ENCODE results near the gene NAA10. TPM values are rescaled to one million over a fixed set of nuclear protein-coding genes. Genes with fewer than 3 reads are reported as not detected.

NAA10 gene
- total RNA-seq, 4 donors from 2014 or later, result 29.9 to 57.2 (median 47.4) TPM

GRCh38 chrX:153967536-153968224, 32.8 kb upstream of the NAA10 start:
- no peak overlapping the region for H3K4me3 ChIP-seq
- intact Hi-C loops (cut with DNase I; ENCODE audit: low total_unique reads) (no loop called here), in situ Hi-C loops (cut with MboI; ENCODE audit: low pct_ligation_motif_present in 1 of 4, low pct_unique_long_range_greater_than_20kb in 1 of 4, low sequenced_read_pairs in 3 of 4) (loop anchor here in 2 of 4 donors (25.0 kb wide), 2 partner anchors 205 to 570 kb away; partner anchors contain the start of genes G6PD (in 1 of the 2), IKBKG (in 1 of the 2) and PLXNB3 (in 1 of the 2))
- H3K4me1 ChIP-seq, result peaks cover 11 to 42% (median 33%) of the 10 kb centered on the region in 4 donors
- H3K9me3 ChIP-seq, result no peaks in the 10 kb centered on the region
- no peaks in the 10 kb centered on the region for H3K36me3 ChIP-seq
- 73% methylated on average over 16 of the region's 16 CpGs; no CpG with 5 or more reads in 1 of the 2 donors for WGBS, 2 donors (ENCODE audit: low coverage in 1 of 2)
- no peaks in the 10 kb centered on the region for H3K27me3 ChIP-seq
- no peak for TF ChIP-seq CTCF (IDR thresholded peaks at IDR 0.05)
- TF ChIP-seq POLR2AphosphoS5 (IDR thresholded peaks at IDR 0.05), result no peak
- no peak for DNase-seq
- peak overlapping the region; percentile 94 to 100 (median 98) for H3K27ac ChIP-seq

GRCh38 chrX:153966841-153967535, 32.2 kb upstream of the NAA10 start:
- in situ Hi-C loops (cut with MboI; ENCODE audit: low pct_ligation_motif_present in 1 of 4, low pct_unique_long_range_greater_than_20kb in 1 of 4, low sequenced_read_pairs in 3 of 4), result loop anchor here in 2 of 4 donors (25.0 kb wide), 2 partner anchors 205 to 570 kb away; partner anchors contain the start of genes G6PD (in 1 of the 2), IKBKG (in 1 of the 2) and PLXNB3 (in 1 of the 2)
- no peak for DNase-seq
- intact Hi-C loops (cut with DNase I; ENCODE audit: low total_unique reads), result no loop called here
- H3K36me3 ChIP-seq, result peaks cover 0 to 2% (median 0%) of the 10 kb centered on the region in 4 donors
- no peaks in the 10 kb centered on the region for H3K9me3 ChIP-seq
- H3K27ac ChIP-seq, result peak overlapping the region; percentile 94 to 100 (median 98)
- H3K4me3 ChIP-seq, result no peak overlapping the region
- no peak for TF ChIP-seq POLR2A (IDR thresholded peaks at IDR 0.05)
- TF ChIP-seq POLR2AphosphoS5 (IDR thresholded peaks at IDR 0.05), result no peak
- TF ChIP-seq EP300 (IDR thresholded peaks at IDR 0.05; ENCODE audit: low read depth), result no peak
- TF ChIP-seq CTCF (IDR thresholded peaks at IDR 0.05), result no peak
- no peaks in the 10 kb centered on the region for H3K27me3 ChIP-seq
- peaks cover 11 to 42% (median 33%) of the 10 kb centered on the region in 4 donors for H3K4me1 ChIP-seq
- WGBS, 2 donors (ENCODE audit: low coverage in 1 of 2), result 79% methylated on average over 14 of the region's 14 CpGs; no CpG with 5 or more reads in 1 of the 2 donors

- peaks cover 0 to 7% (median 0%) of the 10 kb centered on the region in 4 donors for H3K36me3 ChIP-seq
- in situ Hi-C loops (cut with MboI; ENCODE audit: low pct_ligation_motif_present in 1 of 4, low pct_unique_long_range_greater_than_20kb in 1 of 4, low sequenced_read_pairs in 3 of 4), result loop anchor here in 2 of 4 donors (25.0 kb wide), 2 partner anchors 204 to 571 kb away; partner anchors contain the start of genes G6PD (in 1 of the 2), IKBKG (in 1 of the 2) and PLXNB3 (in 1 of the 2)
- no peak for TF ChIP-seq CTCF (IDR thresholded peaks at IDR 0.05)
- TF ChIP-seq POLR2A (IDR thresholded peaks at IDR 0.05), result no peak
- TF ChIP-seq POLR2AphosphoS5 (IDR thresholded peaks at IDR 0.05), result no peak
- no peak for TF ChIP-seq EP300 (IDR thresholded peaks at IDR 0.05; ENCODE audit: low read depth)
- peak overlapping the region; percentile 94 to 100 (median 98) for H3K27ac ChIP-seq
- H3K9me3 ChIP-seq, result no peaks in the 10 kb centered on the region
- intact Hi-C loops (cut with DNase I; ENCODE audit: low total_unique reads), result no loop called here
- WGBS, 2 donors (ENCODE audit: low coverage in 1 of 2), result 70% methylated on average over 15 of the region's 15 CpGs; no CpG with 5 or more reads in 1 of the 2 donors
- H3K4me1 ChIP-seq, result peaks cover 11 to 42% (median 33%) of the 10 kb centered on the region in 4 donors
- DNase-seq, result no peak
- H3K27me3 ChIP-seq, result no peaks in the 10 kb centered on the region
- no peak overlapping the region for H3K4me3 ChIP-seq
These were observed 31.4 kb upstream of the NAA10 start for GRCh38 chrX:153966283-153966688.

GRCh38 chrX:153965406-153965805, 30.6 kb upstream of the NAA10 start:
- H3K4me1 ChIP-seq, result peaks cover 11 to 42% (median 33%) of the 10 kb centered on the region in 4 donors
- 74% methylated on average over 5 of the region's 5 CpGs; no CpG with 5 or more reads in 1 of the 2 donors for WGBS, 2 donors (ENCODE audit: low coverage in 1 of 2)
- intact Hi-C loops (cut with DNase I; ENCODE audit: low total_unique reads), result no loop called here
- peaks cover 0 to 7% (median 0%) of the 10 kb centered on the region in 4 donors for H3K36me3 ChIP-seq
- in situ Hi-C loops (cut with MboI; ENCODE audit: low pct_ligation_motif_present in 1 of 4, low pct_unique_long_range_greater_than_20kb in 1 of 4, low sequenced_read_pairs in 3 of 4), result loop anchor here in 2 of 4 donors (25.0 kb wide), 2 partner anchors 203 to 572 kb away; partner anchors contain the start of genes G6PD (in 1 of the 2), IKBKG (in 1 of the 2) and PLXNB3 (in 1 of the 2)
- TF ChIP-seq CTCF (IDR thresholded peaks at IDR 0.05), result no peak
- no peak for TF ChIP-seq EP300 (IDR thresholded peaks at IDR 0.05; ENCODE audit: low read depth)
- TF ChIP-seq POLR2AphosphoS5 (IDR thresholded peaks at IDR 0.05), result no peak
- no peak for TF ChIP-seq POLR2A (IDR thresholded peaks at IDR 0.05)
- no peaks in the 10 kb centered on the region for H3K9me3 ChIP-seq
- no peaks in the 10 kb centered on the region for H3K27me3 ChIP-seq
- DNase-seq, result no peak
- H3K27ac ChIP-seq, result no peak overlapping the region
- no peak overlapping the region for H3K4me3 ChIP-seq
